Endodermal cell (in vitro differentiated cells): Measurements from ENCODE around the gene KIF25. TPM values are rescaled to one million over a fixed set of nuclear protein-coding genes. Genes with fewer than 3 reads are reported as not detected.

Source experiments
- DNase-seq: peaks from one replicate; pipeline ENCODE4 v3.0.0-alpha.2; 2017
- H3K27ac ChIP-seq: 2 replicates; pipeline ENCODE4 v1.5.1; 2013; ENCODE audit warnings: mild to moderate bottlenecking, low read depth, low read length, moderate library complexity
- H3K27me3 ChIP-seq: 2 replicates; pipeline ENCODE4 v1.6.1; 2013; ENCODE audit warnings: mild to moderate bottlenecking, low read length, moderate library complexity; ENCODE audit not compliant: insufficient read depth, control insufficient read depth, poor library complexity, severe bottlenecking
- H3K36me3 ChIP-seq: 2 replicates; pipeline ENCODE4 v1.7.0; 2013; ENCODE audit warnings: mild to moderate bottlenecking, low read length, moderate library complexity; ENCODE audit not compliant: control insufficient read depth, insufficient read depth
- H3K4me1 ChIP-seq: one replicate; pipeline ENCODE4 v1.7.0; 2013; ENCODE audit warnings: low read length; ENCODE audit not compliant: control insufficient read depth, insufficient read depth
- H3K4me3 ChIP-seq: 2 replicates; pipeline ENCODE4 v1.5.1; 2013; ENCODE audit warnings: mild to moderate bottlenecking, low read length, moderate library complexity
- H3K9ac ChIP-seq: 2 replicates; pipeline ENCODE4 v1.6.1; 2013; ENCODE audit warnings: mild to moderate bottlenecking, low read length, moderate library complexity; ENCODE audit not compliant: poor library complexity, severe bottlenecking; ENCODE audit errors: extremely low read depth
- H3K9me3 ChIP-seq: 2 replicates; pipeline ENCODE4 v1.6.1; 2013; ENCODE audit warnings: mild to moderate bottlenecking, low read length, moderate library complexity; ENCODE audit not compliant: control insufficient read depth
- H3K27ac Mint-ChIP-seq: 2 replicates; pipeline ENCODE4 v1.8.0; 2020; ENCODE audit warnings: mixed read lengths
- H3K27me3 Mint-ChIP-seq: 2 replicates; pipeline ENCODE4 v1.8.0; 2021; ENCODE audit warnings: mild to moderate bottlenecking, mixed read lengths; ENCODE audit not compliant: insufficient read depth
- H3K36me3 Mint-ChIP-seq: 2 replicates; pipeline ENCODE4 v1.8.0; 2020; ENCODE audit warnings: low read depth, mixed read lengths
- H3K4me1 Mint-ChIP-seq: 2 replicates; pipeline ENCODE4 v1.8.0; 2020; ENCODE audit warnings: mixed read lengths
- H3K4me3 Mint-ChIP-seq: 2 replicates; pipeline ENCODE4 v1.8.0; 2020; ENCODE audit warnings: mild to moderate bottlenecking, moderate library complexity, mixed read lengths
- H3K9me3 Mint-ChIP-seq: 2 replicates; pipeline ENCODE4 v1.8.0; 2020; ENCODE audit warnings: mild to moderate bottlenecking, mixed read lengths
- CTCF ChIP-seq: fragments of 200-600 bp; sonication (generic); conservative IDR thresholded peaks from 2 replicates; pipeline ENCODE4 v1.5.0; 2021; ENCODE audit warnings: antibody characterized with exemption, mild to moderate bottlenecking
- WGBS, 2 experiments: methylation state at CpG; one replicate each; pipeline versions ENCODE4 v1.1.5 to v1.1.7; 2013; ENCODE audit warnings: missing lambda C conversion rate in 2 of 2, mixed read lengths in 1 of 2; ENCODE audit not compliant: insufficient coverage in 1 of 2, insufficient read length in 1 of 2; 5-methylcytosine and 5-hydroxymethylcytosine counted together
- total RNA-seq, 2 donors: library from RNA; stranded (reverse); fragmentation: NEBNext Ultra II Directional in 1 of 2; extraction: Animal tissue kit (Norgen Biotek cat#: 25700) in 1 of 2; gene quantifications; 2 replicates in 1 of 2; 3 replicates in 1 of 2; pipeline ENCODE4 v1.2.1, GENCODE V29; 2021

The KIF25 gene
- total RNA-seq, 2 donors from 2014 or later = 1.3 TPM; not detected in 1

GRCh38 chr6:168039301-168039700 is 41.8 kb downstream of the KIF25 start:
- H3K4me3 ChIP-seq = peak overlapping the region; percentile 58
- 91 to 94% methylated on average over 3 to 4 of the region's 4 CpGs for WGBS, 2 experiments
- peaks cover 65% of the 10 kb centered on the region for H3K9me3 Mint-ChIP-seq

GRCh38 chr6:168039849-168040248 is 42.4 kb downstream of the KIF25 start:
- Histone ChIP-seq H3K9me3 (peaks cover 33% of the 10 kb centered on the region), H3K27ac (no peak overlapping the region), H3K27me3 (no peaks in the 10 kb centered on the region), H3K36me3 (no peaks in the 10 kb centered on the region), H3K4me3 (no peak overlapping the region), H3K4me1 (no peaks in the 10 kb centered on the region), H3K9ac (no peak overlapping the region)
- no peak for TF ChIP-seq CTCF
- no peak overlapping the region for H3K27ac Mint-ChIP-seq
- peaks cover 25% of the 10 kb centered on the region for H3K27me3 Mint-ChIP-seq
- 85 to 91% methylated on average over 12 to 13 of the region's 13 CpGs for WGBS, 2 experiments
- H3K4me3 Mint-ChIP-seq = no peak overlapping the region
- DNase-seq = no peak
- peaks cover 12% of the 10 kb centered on the region for H3K36me3 Mint-ChIP-seq
- peaks cover 65% of the 10 kb centered on the region for H3K9me3 Mint-ChIP-seq
- H3K4me1 Mint-ChIP-seq = peaks cover 7% of the 10 kb centered on the region

More at GRCh38 chr6:168039301-168039700, 41.8 kb downstream of the KIF25 start:
- TF ChIP-seq CTCF = no peak
- Mint-ChIP-seq H3K4me1 (peaks cover 7% of the 10 kb centered on the region), H3K27ac (no peak overlapping the region), H3K36me3 (peaks cover 12% of the 10 kb centered on the region), H3K27me3 (peaks cover 28% of the 10 kb centered on the region), H3K4me3 (no peak overlapping the region)
- no peak for DNase-seq
- H3K27ac ChIP-seq = no peak overlapping the region
- no peaks in the 10 kb centered on the region for H3K4me1 ChIP-seq
- no peak overlapping the region for H3K9ac ChIP-seq
- no peaks in the 10 kb centered on the region for H3K36me3 ChIP-seq
- H3K9me3 ChIP-seq = peaks cover 33% of the 10 kb centered on the region
- no peaks in the 10 kb centered on the region for H3K27me3 ChIP-seq

- Histone ChIP-seq H3K27me3 (no peaks in the 10 kb centered on the region), H3K36me3 (no peaks in the 10 kb centered on the region), H3K9me3 (peaks cover 33% of the 10 kb centered on the region), H3K9ac (no peak overlapping the region), H3K4me1 (no peaks in the 10 kb centered on the region), H3K4me3 (no peak overlapping the region), H3K27ac (no peak overlapping the region)
- no peak for TF ChIP-seq CTCF
- H3K27ac Mint-ChIP-seq = no peak overlapping the region
- H3K4me3 Mint-ChIP-seq = no peak overlapping the region
- peaks cover 63% of the 10 kb centered on the region for H3K9me3 Mint-ChIP-seq
- peaks cover 21% of the 10 kb centered on the region for H3K27me3 Mint-ChIP-seq
- 92 to 94% methylated on average over 10 to 15 of the region's 15 CpGs for WGBS, 2 experiments
- peaks cover 12% of the 10 kb centered on the region for H3K36me3 Mint-ChIP-seq
- H3K4me1 Mint-ChIP-seq = peaks cover 5% of the 10 kb centered on the region
- DNase-seq = no peak
These were observed 43.5 kb downstream of the KIF25 start for GRCh38 chr6:168040856-168041496.
